ENCODE data around the gene ZNF639.

DNA sequence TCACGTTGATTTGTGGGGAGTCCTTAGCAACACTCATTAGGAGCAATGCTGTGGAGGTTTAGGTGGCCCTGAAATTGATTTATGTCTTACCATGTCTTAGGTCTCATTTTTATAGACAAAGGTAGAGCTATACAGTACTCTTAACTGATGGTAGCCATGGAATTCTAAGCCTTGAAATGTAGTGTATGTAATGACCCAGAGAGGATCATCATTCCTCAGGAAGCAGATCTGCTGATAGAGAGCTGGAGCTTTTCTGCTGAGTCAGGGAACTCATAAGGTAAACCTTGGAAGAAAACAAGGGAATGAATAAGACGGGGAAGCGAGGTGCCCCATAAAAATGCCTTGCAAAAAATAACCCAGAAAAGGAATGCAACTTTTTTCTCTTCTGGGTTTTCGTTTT, 34.0 kb upstream of the ZNF639 start:
- TF ChIP-seq, protein P1, sequence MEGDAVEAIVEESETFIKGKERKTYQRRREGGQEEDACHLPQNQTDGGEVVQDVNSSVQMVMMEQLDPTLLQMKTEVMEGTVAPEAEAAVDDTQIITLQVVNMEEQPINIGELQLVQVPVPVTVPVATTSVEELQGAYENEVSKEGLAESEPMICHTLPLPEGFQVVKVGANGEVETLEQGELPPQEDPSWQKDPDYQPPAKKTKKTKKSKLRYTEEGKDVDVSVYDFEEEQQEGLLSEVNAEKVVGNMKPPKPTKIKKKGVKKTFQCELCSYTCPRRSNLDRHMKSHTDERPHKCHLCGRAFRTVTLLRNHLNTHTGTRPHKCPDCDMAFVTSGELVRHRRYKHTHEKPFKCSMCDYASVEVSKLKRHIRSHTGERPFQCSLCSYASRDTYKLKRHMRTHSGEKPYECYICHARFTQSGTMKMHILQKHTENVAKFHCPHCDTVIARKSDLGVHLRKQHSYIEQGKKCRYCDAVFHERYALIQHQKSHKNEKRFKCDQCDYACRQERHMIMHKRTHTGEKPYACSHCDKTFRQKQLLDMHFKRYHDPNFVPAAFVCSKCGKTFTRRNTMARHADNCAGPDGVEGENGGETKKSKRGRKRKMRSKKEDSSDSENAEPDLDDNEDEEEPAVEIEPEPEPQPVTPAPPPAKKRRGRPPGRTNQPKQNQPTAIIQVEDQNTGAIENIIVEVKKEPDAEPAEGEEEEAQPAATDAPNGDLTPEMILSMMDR (conservative IDR thresholded peaks at IDR 0.05): no peak
- TF ChIP-seq EZH2 (IDR thresholded peaks at IDR 0.05; ENCODE audit: low read depth): no peak
